CD4-positive, alpha-beta T cell treated with Interleukin-12 subunit alpha and Interleukin-12 subunit beta, for 1 hour (primary cell): Measurements from ENCODE around the gene SPG7.
"Not testable (repeated sequence)": the region's sequence is repeated elsewhere in the genome, so short reads cannot be mapped to it uniquely, and the experiment has no call there.

Source experiments
- DNase-seq: peaks from one replicate; pipeline ENCODE4 v3.0.0-alpha.2; 2020

Gene SPG7

DNA sequence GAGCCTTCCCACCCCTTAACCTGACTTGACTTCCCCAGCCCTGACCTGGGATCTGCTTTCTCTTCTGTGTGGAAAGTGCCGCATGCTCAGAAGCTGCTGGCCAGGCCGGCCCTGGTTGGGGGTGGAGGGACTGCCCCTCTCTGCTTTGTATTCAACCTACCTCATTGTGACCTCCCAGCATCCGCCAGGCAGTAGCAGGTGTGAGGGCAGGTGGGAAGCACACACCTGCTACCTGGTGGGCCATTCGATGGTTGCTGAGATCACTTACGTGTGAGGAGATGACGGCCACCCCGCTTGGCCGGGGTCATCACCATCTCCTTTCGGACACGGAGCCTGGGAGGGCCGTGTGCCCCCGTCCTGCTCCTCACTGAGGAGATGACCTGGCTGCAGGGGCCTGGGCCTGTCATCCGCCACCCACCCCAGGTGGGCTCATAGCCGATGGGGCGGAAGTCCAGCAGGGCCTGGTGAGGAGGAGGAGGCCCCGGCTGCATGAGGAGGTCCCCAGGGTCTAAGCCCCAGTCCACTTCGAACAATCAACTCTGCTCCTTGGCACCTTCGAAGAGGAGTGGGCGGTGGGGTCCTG, 74.5 kb downstream of the SPG7 start:
- no peak for DNase-seq

DNA sequence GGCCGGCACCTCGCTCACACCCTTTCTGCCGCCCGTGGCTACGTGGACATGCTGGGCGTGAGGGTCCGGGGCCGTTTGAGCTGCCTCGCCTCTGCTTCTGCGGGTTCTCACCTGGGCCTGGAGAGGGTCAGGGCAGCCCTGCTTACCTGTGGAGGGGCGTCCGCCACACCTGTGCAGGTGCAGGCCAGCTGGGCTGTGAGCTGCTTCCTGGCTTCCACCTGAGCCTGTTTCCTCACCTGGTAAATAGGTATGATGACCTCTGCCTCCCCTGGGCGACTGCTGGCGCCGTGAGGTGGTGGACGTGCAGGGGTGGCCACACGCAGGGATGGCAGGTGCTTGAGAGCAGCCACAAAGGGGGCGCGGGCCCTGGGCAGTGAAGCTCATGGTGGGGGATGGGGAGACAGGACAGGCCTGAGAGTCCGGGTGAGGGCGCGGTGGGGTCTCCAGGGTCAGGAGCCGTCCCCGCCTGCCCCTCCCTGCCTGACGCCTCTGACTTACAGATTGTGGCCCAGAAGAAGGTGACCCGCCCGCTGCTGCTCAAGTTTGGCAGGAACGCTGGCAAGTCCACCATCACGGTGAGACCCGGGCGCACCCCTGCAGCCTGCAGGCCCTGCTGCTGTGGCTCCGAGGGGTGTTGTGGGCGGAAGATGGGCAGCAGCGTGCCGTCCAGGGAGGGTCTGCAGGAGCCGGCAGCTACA, 75.1 kb downstream of the SPG7 start:
- no peak for DNase-seq

DNA sequence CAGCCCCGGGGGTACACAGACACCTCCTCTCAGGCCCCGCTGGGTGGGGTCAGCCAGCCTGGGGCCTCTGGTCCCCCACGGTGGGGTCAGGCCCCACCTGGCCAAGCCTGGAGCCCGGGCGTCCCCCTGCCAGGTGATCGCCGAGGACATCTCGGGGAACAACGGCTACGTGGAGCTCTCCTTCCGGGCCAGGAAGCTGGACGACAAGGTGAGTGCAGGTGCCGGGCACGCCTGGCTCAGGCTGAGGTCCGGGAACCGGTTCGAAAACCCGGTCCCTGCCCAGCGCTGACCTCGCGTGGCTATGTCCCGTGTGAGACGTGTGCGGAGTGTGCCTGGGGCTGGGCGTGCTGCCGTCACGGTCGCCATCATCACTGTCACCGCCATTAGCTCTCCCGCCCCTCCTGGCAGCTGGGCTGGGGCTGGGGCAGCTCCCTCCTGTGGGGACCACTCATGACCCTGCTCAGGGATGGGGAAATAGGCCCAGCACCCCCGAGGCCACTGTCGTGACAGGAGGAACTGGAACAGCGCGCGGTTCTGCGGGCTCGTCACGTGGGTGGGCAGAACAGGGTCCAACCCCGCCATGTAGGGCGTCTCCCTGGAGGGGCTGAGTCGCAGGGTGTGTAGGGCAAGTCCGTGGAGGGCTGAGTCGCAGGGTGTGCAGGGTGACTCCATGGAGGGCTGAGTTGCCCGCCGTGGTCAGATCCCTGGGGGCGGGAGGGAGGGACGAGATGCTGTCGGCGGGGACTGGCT, 75.9 kb downstream of the SPG7 start:
- no peak for DNase-seq

DNA sequence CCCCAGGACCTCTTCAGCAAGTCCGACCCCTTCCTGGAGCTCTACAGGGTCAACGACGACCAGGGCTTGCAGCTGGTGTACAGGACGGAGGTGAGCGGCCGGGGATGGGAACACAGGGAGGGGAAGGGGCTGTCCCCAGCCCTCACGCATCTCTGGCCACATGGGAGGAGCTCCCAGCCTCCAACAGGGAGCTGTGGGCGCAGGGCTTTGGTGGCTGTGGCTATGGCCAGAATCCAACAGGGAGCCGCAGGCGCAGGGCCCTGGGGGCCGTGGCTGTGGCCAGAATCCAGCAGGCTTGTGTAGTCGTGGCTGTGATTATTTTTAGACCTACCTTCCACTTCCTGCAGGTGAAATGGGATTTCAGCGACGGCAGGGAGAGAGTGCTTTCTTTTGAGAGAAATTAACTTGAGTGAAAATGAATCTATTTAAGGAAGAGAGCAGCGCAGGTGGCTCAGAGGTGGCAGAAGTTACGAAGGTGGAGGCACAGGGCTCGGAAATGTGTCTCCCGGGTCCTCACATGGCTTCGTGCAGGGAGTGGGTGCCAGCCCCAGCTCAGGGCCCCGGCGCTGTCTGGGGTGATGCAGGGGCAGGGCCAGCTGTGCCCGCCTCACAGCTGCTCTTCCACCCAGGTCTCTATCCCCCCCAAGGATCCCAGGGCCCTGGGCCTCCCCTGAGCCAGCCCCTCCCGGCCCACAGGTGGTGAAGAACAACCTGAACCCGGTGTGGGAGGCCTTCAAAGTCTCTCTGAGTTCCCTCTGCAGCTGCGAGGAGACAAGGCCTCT, 76.8 kb downstream of the SPG7 start:
- no peak for DNase-seq

DNA sequence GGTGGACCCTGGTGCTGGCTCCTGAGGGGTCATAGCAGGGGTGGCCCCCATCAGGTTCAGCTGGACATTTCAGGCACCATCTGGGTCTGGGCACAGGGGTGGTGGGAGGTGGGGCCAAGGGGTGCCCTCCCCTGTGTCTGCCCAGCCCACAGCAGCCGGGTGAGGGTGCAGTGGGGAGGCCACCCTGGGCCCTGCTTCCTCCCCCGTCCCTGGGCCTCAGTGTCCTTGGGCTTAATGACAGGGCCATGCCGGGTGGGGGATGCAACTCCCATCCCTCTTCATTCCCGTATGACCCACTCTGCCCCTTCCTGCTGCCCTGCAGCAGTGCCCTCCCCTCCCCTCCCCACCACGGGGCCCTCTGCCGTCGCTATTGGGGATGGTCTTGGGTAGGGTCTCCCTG, 78.0 kb downstream of the SPG7 start:
- no peak for DNase-seq

DNA sequence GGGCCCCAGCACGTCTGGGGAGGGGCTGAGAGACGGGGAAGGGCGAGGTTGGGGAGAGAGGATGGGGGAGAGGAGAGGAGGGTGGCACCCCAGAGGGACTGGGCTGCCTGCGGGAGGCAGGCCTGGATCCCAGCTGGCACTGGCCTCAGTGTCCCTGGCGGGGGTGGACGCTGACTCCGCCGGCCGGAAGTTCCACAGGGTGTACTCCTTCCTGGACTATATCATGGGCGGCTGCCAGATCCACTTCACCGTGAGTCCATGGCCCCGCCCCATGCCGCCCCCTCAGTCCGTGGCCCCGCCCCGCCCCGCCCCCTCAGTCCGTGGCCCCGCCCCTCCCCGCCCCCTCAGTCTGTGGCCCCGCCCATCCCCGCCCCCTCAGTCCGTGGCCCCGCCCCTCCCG, 78.7 kb downstream of the SPG7 start:
- DNase-seq = no peak

DNA sequence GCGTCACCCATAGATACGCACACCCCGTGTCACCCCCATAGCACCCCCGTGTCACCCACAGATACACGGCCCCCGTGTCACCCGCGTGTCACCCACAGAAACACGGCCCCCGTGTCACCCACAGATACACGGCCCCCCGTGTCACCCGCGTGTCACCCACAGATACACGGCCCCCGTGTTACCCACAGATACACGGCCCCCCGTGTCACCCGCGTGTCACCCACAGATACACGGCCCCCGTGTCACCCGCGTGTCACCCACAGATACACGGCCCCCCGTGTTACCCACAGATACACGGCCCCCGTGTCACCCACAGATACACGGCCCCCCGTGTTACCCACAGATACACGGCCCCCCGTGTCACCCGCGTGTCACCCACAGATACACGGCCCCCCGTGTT, 79.5 kb downstream of the SPG7 start:
- not testable (repeated sequence) for DNase-seq

DNA sequence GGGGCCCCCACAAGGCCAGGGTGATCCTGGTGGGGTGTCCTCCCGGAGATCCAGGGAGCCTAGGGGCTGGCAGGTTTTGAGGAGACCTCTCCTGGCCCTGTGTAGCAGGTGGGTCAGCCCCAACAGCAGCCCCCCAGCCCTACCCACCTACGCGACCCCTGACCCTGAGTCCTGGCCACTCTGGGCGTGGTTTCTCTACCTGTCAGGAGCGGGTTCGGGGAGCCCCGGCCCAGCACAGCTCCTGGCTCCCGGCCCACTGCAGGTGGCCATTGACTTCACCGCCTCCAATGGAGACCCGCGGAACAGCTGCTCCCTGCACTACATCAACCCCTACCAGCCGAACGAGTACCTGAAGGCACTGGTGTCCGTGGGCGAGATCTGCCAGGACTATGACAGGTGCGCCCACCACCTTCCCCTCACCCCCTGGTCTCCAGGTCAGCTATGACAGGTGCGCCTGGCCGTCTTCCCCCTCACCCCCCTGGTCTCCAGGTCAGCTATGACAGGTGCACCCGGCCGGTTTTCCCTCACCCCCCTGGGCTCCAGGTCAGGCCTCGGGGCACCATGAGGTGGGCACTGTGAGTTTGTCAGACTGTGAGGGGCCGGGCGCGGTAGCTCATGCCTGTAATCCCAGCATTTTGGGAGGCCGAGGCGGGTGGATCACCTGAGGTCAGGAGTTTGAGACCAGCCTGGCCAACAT, 80.4 kb downstream of the SPG7 start:
- DNase-seq = no peak

DNA sequence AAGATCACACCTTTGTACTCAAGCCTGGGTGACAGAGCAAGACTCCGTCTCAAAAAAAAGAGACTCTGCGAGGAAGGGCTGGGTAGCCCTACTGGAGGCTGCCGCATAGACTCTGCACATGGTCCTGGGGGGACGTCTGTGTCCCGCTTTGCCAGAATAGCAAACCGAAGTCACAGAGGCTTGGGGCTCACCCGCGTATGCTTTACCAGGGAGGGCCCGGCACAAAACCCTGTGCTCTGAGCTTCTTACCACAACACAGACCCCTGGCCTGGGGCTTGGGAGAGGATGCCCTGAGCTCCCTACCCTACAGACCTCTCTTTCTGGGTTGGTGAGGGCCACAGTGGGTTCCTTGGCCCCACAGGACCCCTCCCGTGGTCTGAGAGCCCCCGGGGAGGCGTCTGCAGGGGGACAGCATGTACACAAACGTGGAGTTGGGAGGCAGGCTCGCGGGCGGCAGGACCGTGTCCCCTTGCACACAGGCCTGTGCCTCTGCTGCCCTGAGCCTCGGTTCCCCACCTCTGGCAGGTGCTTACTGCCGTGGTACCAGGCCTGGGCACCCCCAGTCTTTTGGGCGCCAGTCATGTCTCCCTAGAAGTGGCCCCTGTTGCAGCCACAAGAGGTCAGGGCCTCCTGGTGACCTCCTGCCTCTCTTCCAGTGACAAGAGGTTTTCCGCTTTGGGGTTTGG, 81.2 kb downstream of the SPG7 start:
- DNase-seq = no peak

DNA sequence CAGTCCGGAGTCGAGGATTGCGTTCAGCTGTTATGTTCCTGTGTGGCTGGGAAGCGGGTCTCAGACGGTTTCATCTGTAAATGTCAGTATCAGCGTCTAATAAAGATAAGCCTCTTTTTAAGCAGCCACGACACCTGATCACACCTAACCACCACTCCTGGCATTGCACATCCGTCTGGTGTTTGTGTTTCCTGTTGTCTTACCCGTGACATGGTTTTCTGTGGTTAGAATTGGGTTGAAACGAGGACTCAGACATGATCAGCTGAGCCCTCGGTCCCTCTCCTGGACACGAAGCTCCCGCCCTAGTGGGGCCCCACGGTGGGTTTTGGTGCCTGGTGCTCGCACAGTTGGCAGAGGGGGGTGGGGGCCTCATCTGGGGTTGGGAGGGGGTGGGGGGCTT, 85.6 kb downstream of the SPG7 start:
- DNase-seq = peak; percentile 75

DNA sequence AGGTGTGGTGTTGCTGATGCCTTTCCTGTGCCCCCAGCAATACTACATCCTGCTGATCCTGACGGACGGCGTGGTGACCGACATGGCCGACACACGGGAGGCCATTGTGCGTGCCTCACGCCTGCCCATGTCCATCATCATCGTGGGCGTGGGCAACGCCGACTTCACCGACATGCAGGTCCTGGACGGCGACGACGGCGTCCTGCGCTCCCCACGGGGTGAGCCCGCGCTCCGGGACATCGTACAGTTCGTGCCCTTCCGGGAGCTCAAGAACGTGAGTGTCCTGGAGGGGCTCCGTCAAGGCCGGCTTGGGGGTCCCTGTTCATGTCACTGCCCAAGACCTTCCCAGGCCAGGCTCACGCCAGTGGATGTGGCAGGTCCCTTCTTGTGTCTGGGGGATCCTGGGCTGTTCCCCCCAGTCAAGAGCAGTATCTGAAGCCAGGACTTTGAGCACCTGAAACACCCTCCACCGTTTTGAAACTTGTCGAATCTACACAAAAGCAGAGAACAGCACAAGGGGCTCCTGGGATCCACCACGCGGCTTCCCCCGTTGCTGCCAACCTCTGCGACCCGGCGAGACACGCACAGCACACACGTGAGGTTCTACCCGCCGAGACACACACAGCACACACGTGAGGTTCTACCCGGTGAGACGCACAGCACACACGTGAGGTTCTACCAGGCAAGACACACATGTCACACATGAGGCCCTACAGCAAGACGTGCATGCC, 87.3 kb downstream of the SPG7 start:
- DNase-seq = no peak

DNA sequence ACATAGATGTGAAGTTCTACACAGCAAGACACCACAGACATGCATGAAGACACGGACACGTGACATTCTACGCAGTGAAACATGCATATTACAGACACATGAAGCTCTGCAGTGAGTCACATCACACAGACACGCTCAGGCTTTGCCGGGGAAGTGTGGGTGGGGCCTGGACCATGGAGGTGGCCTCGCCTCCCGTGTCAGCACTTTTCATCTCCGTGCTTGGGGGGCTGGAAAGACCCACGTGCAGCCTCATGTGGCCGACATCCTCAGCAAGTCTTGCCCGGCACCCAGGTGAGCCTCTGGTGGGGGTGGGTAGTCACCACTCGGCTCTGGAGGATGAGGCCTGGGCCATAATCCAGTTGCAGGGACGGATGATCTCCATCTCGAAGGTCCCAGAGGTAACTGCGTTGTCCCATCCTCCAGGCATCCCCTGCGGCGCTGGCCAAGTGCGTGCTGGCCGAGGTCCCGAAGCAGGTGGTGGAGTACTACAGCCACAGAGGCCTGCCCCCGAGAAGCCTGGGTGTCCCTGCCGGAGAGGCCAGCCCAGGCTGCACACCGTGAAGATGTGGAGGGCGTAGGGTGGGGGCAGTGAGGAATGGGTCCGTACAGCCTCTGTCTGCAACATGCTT, 88.0 kb downstream of the SPG7 start:
- DNase-seq = no peak

DNA sequence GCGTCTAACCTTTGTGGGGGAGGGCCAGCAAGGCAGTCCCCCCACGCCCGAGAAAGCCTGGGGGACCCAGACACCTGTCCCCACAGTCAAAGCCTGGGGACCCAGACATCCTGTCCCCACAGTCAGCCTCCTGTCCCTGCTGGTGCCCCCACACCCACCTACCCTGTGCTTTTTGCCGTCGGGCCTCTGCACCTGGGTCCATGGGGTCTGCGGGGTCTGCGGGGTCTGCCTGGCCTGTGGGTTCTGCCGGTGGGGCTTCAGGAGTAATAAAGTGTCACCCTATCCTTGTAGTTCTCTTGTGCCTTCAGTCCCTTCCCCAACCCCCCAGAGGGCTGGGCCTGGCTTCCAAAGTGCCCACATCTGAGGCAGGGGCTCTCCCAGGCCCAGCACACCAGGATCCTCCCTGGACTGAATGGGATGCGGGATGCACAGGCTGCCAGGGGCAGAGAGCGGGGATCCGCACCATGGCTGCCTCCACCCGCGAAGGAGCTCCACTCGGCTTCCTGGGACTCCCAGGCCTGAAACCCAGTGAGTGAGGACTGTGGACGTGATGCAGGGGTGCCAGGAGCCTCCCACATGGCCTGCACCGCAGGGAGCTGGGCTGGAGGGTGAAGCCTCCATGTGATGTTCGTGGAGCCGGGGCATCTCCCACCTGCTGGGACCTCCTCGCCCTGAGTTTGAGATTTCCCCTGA, 88.9 kb downstream of the SPG7 start:
- DNase-seq = no peak

DNA sequence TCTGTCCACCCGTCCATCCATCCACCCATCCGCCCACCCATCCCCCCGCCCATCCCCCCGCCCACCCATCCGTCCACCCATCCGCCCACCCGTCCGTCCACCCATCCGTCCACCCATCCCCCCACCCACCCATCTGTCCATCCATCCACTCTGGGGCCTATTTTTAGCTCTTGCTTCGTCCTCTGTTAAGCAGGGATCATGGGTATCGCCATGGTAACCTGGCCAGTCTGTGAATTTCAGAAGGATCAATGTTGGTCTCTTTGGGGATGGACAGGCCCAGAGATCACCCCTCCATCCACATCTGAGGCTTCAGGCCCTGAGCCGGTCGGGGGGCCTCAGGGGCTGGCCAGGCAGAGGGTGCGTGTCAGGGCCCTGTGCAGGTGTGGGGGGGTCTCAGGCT, 90.0 kb downstream of the SPG7 start:
- no peak for DNase-seq

DNA sequence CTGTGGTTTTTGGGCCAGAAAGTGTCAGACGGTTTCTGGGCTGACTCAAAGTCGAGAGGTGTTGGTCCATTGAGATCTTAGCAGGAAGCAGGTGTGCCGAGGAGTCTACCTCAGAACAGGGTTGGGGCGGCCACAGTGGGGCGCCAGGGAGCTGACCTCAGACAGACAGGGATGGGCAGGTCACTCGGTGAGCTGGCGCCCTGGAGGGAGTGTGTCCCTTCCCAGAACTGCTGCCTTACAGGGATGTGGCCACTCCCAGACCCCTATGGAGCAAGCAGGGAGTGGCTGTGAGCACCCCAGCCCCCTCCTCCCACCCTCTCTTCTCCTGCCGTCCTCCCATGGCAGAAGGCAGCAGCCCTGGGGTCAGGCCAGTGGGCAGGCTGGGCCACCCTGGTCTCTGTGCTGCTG, 91.3 kb downstream of the SPG7 start:
- DNase-seq = peak; percentile 20

DNA sequence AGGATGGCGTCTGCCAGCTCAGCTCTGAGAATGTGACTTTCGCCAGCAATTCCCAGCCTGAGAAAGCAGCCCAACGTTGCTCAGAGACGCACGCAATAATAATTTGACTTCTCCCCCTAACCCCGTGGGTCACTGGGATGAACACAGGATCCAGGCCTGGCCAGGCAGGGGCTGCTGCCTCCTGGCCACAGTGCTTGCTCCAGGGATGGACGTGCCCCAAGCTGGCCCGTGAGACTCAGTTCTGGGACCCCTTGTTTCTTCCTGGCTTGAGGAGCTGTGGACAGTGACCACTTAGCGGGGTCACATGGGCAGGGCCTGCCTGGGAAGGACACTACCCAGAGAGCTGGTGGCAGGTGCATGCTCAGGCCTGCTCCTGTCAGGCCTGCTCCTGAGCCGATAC, 91.7 kb downstream of the SPG7 start:
- no peak for DNase-seq

DNA sequence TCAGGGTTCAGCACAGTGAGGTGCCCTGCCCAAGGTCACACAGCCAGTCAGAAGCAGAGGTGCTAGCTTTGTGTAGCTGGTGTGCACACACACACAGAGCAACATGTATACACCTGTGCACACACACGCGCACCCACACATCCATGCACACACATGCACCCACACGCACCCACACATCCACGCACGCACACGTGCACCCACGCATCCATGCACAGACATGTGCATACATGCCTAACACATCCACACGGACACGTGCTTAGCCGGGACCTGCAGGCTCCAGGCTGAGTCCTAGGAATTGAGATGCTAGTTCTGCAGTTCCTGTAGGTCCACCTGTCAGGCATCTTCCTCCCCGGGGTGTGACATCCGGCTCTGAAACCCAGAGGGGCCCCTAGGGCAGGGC, 92.2 kb downstream of the SPG7 start:
- no peak for DNase-seq

DNA sequence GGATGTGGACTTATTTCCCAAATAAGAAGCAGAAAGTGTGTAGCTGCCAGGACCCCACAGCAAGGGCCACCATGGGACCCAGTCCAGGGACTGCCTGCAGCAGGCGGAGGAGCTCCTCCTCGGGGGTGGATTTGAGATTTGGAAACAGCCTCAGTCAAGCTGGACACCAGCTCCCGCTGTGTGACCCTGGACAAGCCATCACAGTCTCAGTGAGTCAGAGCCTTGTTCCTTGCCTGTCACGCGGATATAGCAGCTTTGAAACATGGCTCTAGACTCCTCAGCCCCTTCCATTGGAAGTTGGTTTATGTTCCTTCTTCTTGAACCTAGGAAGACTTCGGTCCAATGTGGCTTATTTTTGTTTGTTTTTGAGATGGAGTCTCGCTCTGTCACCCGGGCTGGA, 92.8 kb downstream of the SPG7 start:
- DNase-seq = no peak

DNA sequence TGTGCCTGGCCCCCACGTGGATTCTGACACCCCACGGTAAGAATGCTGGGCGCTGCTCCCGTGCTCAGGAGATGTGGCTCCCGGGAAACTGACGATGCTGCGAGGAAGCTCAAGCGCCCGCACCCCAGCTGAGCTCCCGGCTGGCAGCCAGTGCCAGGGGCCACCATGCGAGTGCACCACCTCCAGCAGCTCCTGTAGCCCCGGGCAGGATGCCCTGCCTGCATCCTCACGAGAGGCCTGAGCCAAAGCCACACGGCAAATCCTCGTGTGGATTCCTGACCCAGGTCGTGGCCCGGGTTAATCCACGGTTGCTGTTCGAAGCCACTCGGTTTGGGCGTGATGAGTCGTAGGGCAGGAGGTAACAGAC, 93.7 kb downstream of the SPG7 start:
- no peak for DNase-seq

DNA sequence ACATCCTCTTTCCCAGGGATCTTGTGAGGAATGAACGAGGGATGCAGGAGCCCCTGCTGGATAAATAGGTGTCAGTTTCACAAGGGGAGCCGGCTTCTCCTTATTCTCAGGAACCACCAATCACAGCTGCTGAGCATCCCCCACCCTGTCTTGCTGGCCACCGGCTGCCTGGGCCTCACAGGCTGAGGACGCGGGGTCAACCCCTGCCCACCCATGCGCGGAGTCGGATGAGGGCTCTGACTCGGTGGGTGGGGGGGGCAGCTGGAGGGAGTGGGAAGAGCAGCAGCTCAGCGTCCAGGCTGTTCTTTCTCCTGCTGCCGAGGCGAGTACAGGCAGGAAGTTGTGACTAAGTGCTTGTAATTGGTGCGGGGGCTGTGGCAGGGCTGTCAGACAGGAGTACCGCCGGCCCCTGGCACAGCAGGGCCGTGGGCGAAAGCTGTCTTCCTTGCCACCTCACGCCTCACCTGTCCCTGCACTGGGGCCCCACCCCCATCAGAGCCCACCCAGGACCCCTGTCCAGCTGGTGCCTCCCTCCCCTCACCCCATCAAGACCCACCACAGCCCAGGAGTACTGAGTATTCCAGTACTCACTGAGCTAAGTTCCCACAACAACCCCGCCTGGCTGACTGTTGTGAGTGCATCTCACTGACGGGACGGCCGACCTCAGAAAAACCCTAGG, 94.2 kb downstream of the SPG7 start:
- DNase-seq = peak; percentile 46
